Breast epithelium (tissue), 4 donors: Measurements from ENCODE around the gene KRT222. TPM values are rescaled to one million over a fixed set of nuclear protein-coding genes. Genes with fewer than 3 reads are reported as not detected.

Experiments
- DNase-seq, 2 donors: peaks; one replicate each; pipeline ENCODE4 v3.0.0-alpha.2; 2019; ENCODE audit warnings: low spot score in 2 of 2
- H3K27ac ChIP-seq, 2 donors: fragments of 200-600 bp; sonication (generic) in 1 of 2; one replicate each; pipeline ENCODE4 v1.5.1; 2016 to 2019; ENCODE audit warnings: mild to moderate bottlenecking in 1 of 2
- H3K27me3 ChIP-seq, 2 donors: fragments of 200-600 bp; sonication (generic) in 1 of 2; one replicate each; pipeline versions ENCODE4 v1.5.1 to v1.6.0; 2017 to 2019; ENCODE audit warnings: control low read depth in 1 of 2, mild to moderate bottlenecking in 1 of 2
- H3K36me3 ChIP-seq: fragments of 200-600 bp; one replicate; pipeline ENCODE4 v1.5.1; 2019
- H3K4me1 ChIP-seq, 2 donors: fragments of 200-600 bp; sonication (generic); one replicate each; pipeline ENCODE4 v1.5.1; 2016 to 2019; ENCODE audit warnings: control low read depth in 1 of 2
- H3K4me3 ChIP-seq, 3 donors: fragments of 200-600 bp; sonication (generic); 1 replicate in 2 of 3; 2 replicates in 1 of 3; pipeline ENCODE4 v1.5.1; 2016 to 2019; ENCODE audit warnings: mild to moderate bottlenecking in 3 of 3, moderate library complexity in 2 of 3
- H3K9me3 ChIP-seq, 2 donors: fragments of 200-600 bp; sonication (generic) in 1 of 2; one replicate each; pipeline ENCODE4 v1.5.1; 2016 to 2019; ENCODE audit warnings: control low read depth in 1 of 2
- CTCF ChIP-seq, 3 donors: fragments of 450-650 bp; IDR thresholded peaks; one replicate each; pipeline ENCODE4 v1.5.1; 2016 to 2017; ENCODE audit warnings: antibody characterized with exemption in 3 of 3, mild to moderate bottlenecking in 3 of 3, moderate library complexity in 3 of 3
- POLR2A ChIP-seq: fragments of 450-650 bp; IDR thresholded peaks from one replicate; pipeline ENCODE4 v1.6.1; 2016; ENCODE audit warnings: antibody characterized with exemption, mild to moderate bottlenecking, moderate library complexity
- POLR2AphosphoS5 ChIP-seq, 3 donors: sonication (generic); formaldehyde crosslinking; IDR thresholded peaks; one replicate each; pipeline ENCODE4 v1.6.1; 2017; ENCODE audit warnings: antibody characterized with exemption in 3 of 3
- intact Hi-C: fragments of 100-400 bp; cut with DNase I; formaldehyde crosslinking; loops from one replicate; pipeline ENCODE4 v1.15.1; 2023; ENCODE audit warnings: low total_unique reads
- total RNA-seq, 3 donors: library from RNA; depleted of rRNA; stranded (reverse); fragments of >200 nt; gene quantifications; one replicate each; pipeline ENCODE4 v1.1.0, GENCODE V29; 2016

The KRT222 gene
- total RNA-seq, 3 donors from 2014 or later, result 0.80 to 1.3 (median 1.0) TPM

- no peak overlapping the region for H3K4me3 ChIP-seq
- TF ChIP-seq POLR2AphosphoS5 (IDR thresholded peaks at IDR 0.05), result no peak
- TF ChIP-seq CTCF (IDR thresholded peaks at IDR 0.05), result no peak
- TF ChIP-seq POLR2A, result no peak
- no peaks in the 10 kb centered on the region for H3K36me3 ChIP-seq
- no peaks in the 10 kb centered on the region for H3K9me3 ChIP-seq
- no peak overlapping the region for H3K27ac ChIP-seq
- no peak for DNase-seq
- H3K4me1 ChIP-seq, result no peaks in the 10 kb centered on the region
- no peaks in the 10 kb centered on the region for H3K27me3 ChIP-seq
- intact Hi-C loops, result no loop called here
Observed at GRCh38 chr17:40702271-40702670, 37.3 kb upstream of the KRT222 start.

GRCh38 chr17:40699853-40700252, 34.9 kb upstream of the KRT222 start:
- intact Hi-C loops, result no loop called here
- Histone ChIP-seq H3K4me1 (peaks cover 0 to 6% of the 10 kb centered on the region in 2 donors), H3K27me3 (no peaks in the 10 kb centered on the region), H3K27ac (no peak overlapping the region), H3K36me3 (no peaks in the 10 kb centered on the region), H3K9me3 (no peaks in the 10 kb centered on the region), H3K4me3 (no peak overlapping the region)
- TF ChIP-seq POLR2A (no peak), CTCF (IDR thresholded peaks at IDR 0.05) (no peak), POLR2AphosphoS5 (IDR thresholded peaks at IDR 0.05) (no peak)
- DNase-seq, result no peak

GRCh38 chr17:40699371-40699770, 34.4 kb upstream of the KRT222 start:
- H3K27ac ChIP-seq, result no peak overlapping the region
- no peak for TF ChIP-seq POLR2AphosphoS5 (IDR thresholded peaks at IDR 0.05)
- TF ChIP-seq CTCF (IDR thresholded peaks at IDR 0.05), result no peak
- no peak for DNase-seq

GRCh38 chr17:40697297-40697696, 32.3 kb upstream of the KRT222 start:
- H3K4me1 ChIP-seq, result peaks cover 0 to 6% of the 10 kb centered on the region in 2 donors
- no peaks in the 10 kb centered on the region for H3K9me3 ChIP-seq
- no peaks in the 10 kb centered on the region for H3K27me3 ChIP-seq
- H3K27ac ChIP-seq, result no peak overlapping the region
- no peak overlapping the region for H3K4me3 ChIP-seq
- DNase-seq, result no peak
- H3K36me3 ChIP-seq, result no peaks in the 10 kb centered on the region
- TF ChIP-seq POLR2AphosphoS5 (IDR thresholded peaks at IDR 0.05) (no peak), POLR2A (no peak), CTCF (IDR thresholded peaks at IDR 0.05) (no peak)
- intact Hi-C loops, result no loop called here

More at GRCh38 chr17:40699371-40699770, 34.4 kb upstream of the KRT222 start:
- no peak overlapping the region for H3K4me3 ChIP-seq
- H3K4me1 ChIP-seq, result peaks cover 0 to 6% of the 10 kb centered on the region in 2 donors
- H3K9me3 ChIP-seq, result no peaks in the 10 kb centered on the region
- intact Hi-C loops, result no loop called here
- H3K36me3 ChIP-seq, result no peaks in the 10 kb centered on the region
- no peaks in the 10 kb centered on the region for H3K27me3 ChIP-seq

GRCh38 chr17:40696651-40697072, 31.7 kb upstream of the KRT222 start:
- Histone ChIP-seq H3K27me3 (no peaks in the 10 kb centered on the region), H3K4me1 (peaks cover 0 to 6% of the 10 kb centered on the region in 2 donors), H3K27ac (peak overlapping the region; percentile 41 to 58), H3K4me3 (no peak overlapping the region), H3K36me3 (no peaks in the 10 kb centered on the region), H3K9me3 (no peaks in the 10 kb centered on the region)
- TF ChIP-seq CTCF (IDR thresholded peaks at IDR 0.05), result no peak
- no peak for TF ChIP-seq POLR2A
- TF ChIP-seq POLR2AphosphoS5 (IDR thresholded peaks at IDR 0.05), result no peak
- intact Hi-C loops, result no loop called here
- no peak for DNase-seq
